Caco-2 (cell line): ENCODE results near the gene ADAMTSL1. TPM values are rescaled to one million over a fixed set of nuclear protein-coding genes. Genes with fewer than 3 reads are reported as not detected.

ENCODE experiments used
- BruUV-seq: library from RNA; stranded (reverse); fragments of 400-500 nt; replicated peaks from 2 replicates; lab custom pipeline; 2021; lab: Mats Ljungman, UMichigan
- CTCF ChIA-PET: fragments of 300-600 bp; sonication (Branson Sonifier 250); formaldehyde crosslinking; loops from one replicate; lab custom pipeline; 2022; ENCODE audit warnings: antibody characterized with exemption; lab: Charles Lee
- POLR2A ChIA-PET: fragments of 300-600 bp; sonication (Branson Sonifier 250); formaldehyde crosslinking; loops from one replicate; lab custom pipeline; 2022; ENCODE audit warnings: antibody characterized with exemption; lab: Charles Lee
- DNase-seq, 2 experiments: peaks; one replicate each; pipeline versions ENCODE4 v3.0.0 to v3.0.0-alpha.2; 2020 to 2022
- H3K27me3 ChIP-seq: replicated peaks from 2 replicates; pipeline ENCODE4 v1.6.0; 2011; ENCODE audit warnings: low read length; ENCODE audit not compliant: control insufficient read depth, insufficient read depth
- H3K36me3 ChIP-seq: 2 replicates; pipeline ENCODE4 v1.5.1; 2011; ENCODE audit warnings: low read length; ENCODE audit not compliant: control insufficient read depth, insufficient read depth
- H3K4me1 ChIP-seq: fragments of 250-450 bp; sonication (Bioruptor Pico); 2 replicates; pipeline ENCODE4 v1.5.1; 2020; ENCODE audit warnings: mild to moderate bottlenecking
- H3K4me3 ChIP-seq: 2 replicates; pipeline ENCODE4 v1.5.1; 2011; ENCODE audit warnings: low read depth, mild to moderate bottlenecking, control low read depth, low read length
- H3K9me3 ChIP-seq: fragments of 250-450 bp; sonication (Bioruptor Pico); 2 replicates; pipeline ENCODE4 v1.5.1; 2020; ENCODE audit warnings: mild to moderate bottlenecking, moderate library complexity
- H3K27ac Mint-ChIP-seq: one replicate; pipeline ENCODE4 v1.8.0; 2022; ENCODE audit warnings: mixed read lengths; ENCODE audit not compliant: unreplicated experiment
- H3K27me3 Mint-ChIP-seq: one replicate; pipeline ENCODE4 v1.8.0; 2022; ENCODE audit warnings: mixed read lengths; ENCODE audit not compliant: insufficient read depth, unreplicated experiment
- H3K36me3 Mint-ChIP-seq: one replicate; pipeline ENCODE4 v1.8.0; 2022; ENCODE audit warnings: mild to moderate bottlenecking, mixed read lengths; ENCODE audit not compliant: insufficient read depth, unreplicated experiment
- H3K4me1 Mint-ChIP-seq: one replicate; pipeline ENCODE4 v1.8.0; 2022; ENCODE audit warnings: low read depth, mixed read lengths; ENCODE audit not compliant: unreplicated experiment
- H3K4me3 Mint-ChIP-seq: one replicate; pipeline ENCODE4 v1.8.0; 2022; ENCODE audit warnings: mild to moderate bottlenecking, moderate library complexity, mixed read lengths; ENCODE audit not compliant: unreplicated experiment
- H3K9me3 Mint-ChIP-seq: one replicate; pipeline ENCODE4 v1.8.0; 2022; ENCODE audit warnings: mixed read lengths; ENCODE audit not compliant: unreplicated experiment
- CTCF ChIP-seq, 2 experiments: fragments of 200-600 bp in 1 of 2; IDR thresholded peaks; 1 replicate in 1 of 2; 2 replicates in 1 of 2; pipeline versions ENCODE4 v1.5.1 to v1.8.0; 2011 to 2022; ENCODE audit warnings: antibody characterized with exemption in 1 of 2, control low read depth in 1 of 2, inconsistent platforms in 1 of 2, low read depth in 1 of 2, low read length in 1 of 2, mild to moderate bottlenecking in 1 of 2, moderate library complexity in 1 of 2; ENCODE audit not compliant: insufficient read depth in 1 of 2, severe bottlenecking in 1 of 2, unreplicated experiment in 1 of 2
- intact Hi-C: fragments of 100-400 bp; cut with micrococcal nuclease; formaldehyde crosslinking; loops from one replicate; pipeline ENCODE4 v1.10.0; 2022; ENCODE audit not compliant: unreplicated experiment
- total RNA-seq: library from RNA; stranded (reverse); gene quantifications from 2 replicates; pipeline ENCODE4 v1.2.3, GENCODE V29; 2022

Gene ADAMTSL1
- total RNA-seq, 1 experiment from 2014 or later, result not detected

- CTCF ChIA-PET, result no interaction called here
- Mint-ChIP-seq H3K4me3 (no peak overlapping the region), H3K36me3 (no peaks in the 10 kb centered on the region), H3K4me1 (no peaks in the 10 kb centered on the region), H3K27me3 (peaks cover 6% of the 10 kb centered on the region), H3K9me3 (no peaks in the 10 kb centered on the region), H3K27ac (no peak overlapping the region)
- intact Hi-C loops, result no loop called here
- no peaks in the 10 kb centered on the region for H3K27me3 ChIP-seq
- H3K36me3 ChIP-seq, result no peaks in the 10 kb centered on the region
- BruUV-seq, result no TSS peak
- H3K9me3 ChIP-seq, result no peaks in the 10 kb centered on the region
- H3K4me1 ChIP-seq, result no peaks in the 10 kb centered on the region
- no peak overlapping the region for H3K4me3 ChIP-seq
- DNase-seq, result no peak
- POLR2A ChIA-PET, result no interaction called here
- no peak for TF ChIP-seq CTCF (IDR thresholded peaks at IDR 0.05; ENCODE audit: insufficient read depth in 1 of 2, low read depth in 1 of 2, low read length in 1 of 2, severe bottlenecking in 1 of 2, unreplicated experiment in 1 of 2)
Observed at GRCh38 chr9:18487611-18488010, 13.7 kb downstream of the ADAMTSL1 start.

- H3K9me3 ChIP-seq, result no peaks in the 10 kb centered on the region
- H3K4me3 ChIP-seq, result no peak overlapping the region
- DNase-seq, result no peak
- H3K36me3 ChIP-seq, result no peaks in the 10 kb centered on the region
- Mint-ChIP-seq H3K36me3 (no peaks in the 10 kb centered on the region), H3K9me3 (no peaks in the 10 kb centered on the region), H3K4me1 (no peaks in the 10 kb centered on the region), H3K4me3 (no peak overlapping the region), H3K27me3 (peaks cover 6% of the 10 kb centered on the region), H3K27ac (no peak overlapping the region)
- ChIA-PET POLR2A (no interaction called here), CTCF (no interaction called here)
- TF ChIP-seq CTCF (IDR thresholded peaks at IDR 0.05; ENCODE audit: insufficient read depth in 1 of 2, low read depth in 1 of 2, low read length in 1 of 2, severe bottlenecking in 1 of 2, unreplicated experiment in 1 of 2), result no peak
- H3K27me3 ChIP-seq, result no peaks in the 10 kb centered on the region
- no TSS peak for BruUV-seq
- intact Hi-C loops, result no loop called here
- H3K4me1 ChIP-seq, result no peaks in the 10 kb centered on the region
Observed at GRCh38 chr9:18488886-18489285, 14.9 kb downstream of the ADAMTSL1 start.

DNA sequence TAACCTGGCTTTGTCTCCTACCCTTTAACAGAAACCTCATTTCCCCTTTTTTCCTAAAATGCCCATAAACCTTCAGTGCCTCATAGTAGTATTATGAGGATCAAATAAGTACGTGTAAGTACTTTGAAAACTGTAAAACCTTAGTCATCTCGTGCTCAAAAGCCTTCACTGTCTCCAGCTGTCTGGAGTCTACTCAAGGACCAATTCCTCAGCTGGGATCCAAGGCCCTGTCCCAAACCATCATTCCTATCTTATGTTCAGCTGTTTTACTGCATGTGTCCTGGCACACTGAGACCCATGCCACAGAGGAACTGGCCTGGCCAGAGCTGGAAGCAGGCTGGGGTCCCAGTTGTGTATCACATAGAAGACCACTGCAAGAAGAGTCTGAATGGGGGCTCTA, 15.9 kb downstream of the ADAMTSL1 start:
- H3K9me3 ChIP-seq, result no peaks in the 10 kb centered on the region
- H3K4me3 ChIP-seq, result no peak overlapping the region
- BruUV-seq, result no TSS peak
- H3K36me3 ChIP-seq, result no peaks in the 10 kb centered on the region
- ChIA-PET CTCF (no interaction called here), POLR2A (no interaction called here)
- DNase-seq, result no peak
- H3K4me3 Mint-ChIP-seq, result no peak overlapping the region
- H3K36me3 Mint-ChIP-seq, result no peaks in the 10 kb centered on the region
- H3K4me1 Mint-ChIP-seq, result no peaks in the 10 kb centered on the region
- H3K4me1 ChIP-seq, result no peaks in the 10 kb centered on the region
- no peaks in the 10 kb centered on the region for H3K9me3 Mint-ChIP-seq
- intact Hi-C loops, result no loop called here
- no peak for TF ChIP-seq CTCF (IDR thresholded peaks at IDR 0.05; ENCODE audit: insufficient read depth in 1 of 2, low read depth in 1 of 2, low read length in 1 of 2, severe bottlenecking in 1 of 2, unreplicated experiment in 1 of 2)
- H3K27me3 Mint-ChIP-seq, result peaks cover 8% of the 10 kb centered on the region
- H3K27me3 ChIP-seq, result no peaks in the 10 kb centered on the region
- no peak overlapping the region for H3K27ac Mint-ChIP-seq
